22Rv1 (cell line): ENCODE results near the gene SCN3A.

Experiments used
- ZFX ChIP-seq: fragments of 450-650 bp; IDR thresholded peaks from 2 replicates; pipeline ENCODE4 v1.6.1; 2017; ENCODE audit warnings: antibody characterized with exemption, borderline replicate concordance
- TF ChIP-seq, protein P1 (sequence below): fragments of 450-650 bp; IDR thresholded peaks from 2 replicates; pipeline ENCODE4 v1.5.1; 2017; ENCODE audit warnings: mild to moderate bottlenecking

DNA sequence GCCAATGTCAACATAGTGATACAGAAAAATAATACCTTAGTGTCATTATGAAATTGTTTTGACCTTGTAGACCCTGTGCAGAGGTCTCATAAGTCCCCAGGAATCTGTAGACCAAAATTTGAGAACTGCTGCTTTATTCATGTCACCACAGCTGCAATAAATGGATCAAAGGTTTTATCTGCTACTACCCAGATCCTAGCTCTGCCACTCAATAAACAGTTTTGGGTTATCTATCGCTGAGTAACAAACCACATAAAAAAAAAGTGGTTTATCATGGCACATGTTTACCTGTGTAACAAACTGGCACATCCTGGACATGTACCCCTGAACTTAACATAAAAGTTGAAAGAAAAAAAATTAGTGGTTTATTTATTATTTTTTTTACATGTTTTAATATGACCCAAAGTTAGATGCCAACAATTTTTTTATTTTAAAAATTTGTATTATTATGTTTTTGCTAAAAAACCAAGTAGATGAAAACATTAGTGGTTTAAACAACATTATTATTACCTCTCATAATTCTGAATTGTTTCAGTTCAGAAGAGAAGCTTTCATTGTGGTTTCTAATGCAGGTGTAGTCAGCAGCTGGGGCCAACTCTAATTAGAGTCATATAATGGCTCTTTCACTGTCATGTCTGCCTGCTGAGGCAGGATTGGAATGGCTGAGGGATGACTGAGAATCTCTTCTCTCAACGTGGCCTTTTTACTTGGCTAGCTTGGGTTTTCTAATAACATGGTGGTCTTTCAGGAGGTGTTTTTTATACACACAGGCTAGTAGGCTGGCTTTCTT is 145.2 kb downstream of the SCN3A start:
- TF ChIP-seq, protein P1, sequence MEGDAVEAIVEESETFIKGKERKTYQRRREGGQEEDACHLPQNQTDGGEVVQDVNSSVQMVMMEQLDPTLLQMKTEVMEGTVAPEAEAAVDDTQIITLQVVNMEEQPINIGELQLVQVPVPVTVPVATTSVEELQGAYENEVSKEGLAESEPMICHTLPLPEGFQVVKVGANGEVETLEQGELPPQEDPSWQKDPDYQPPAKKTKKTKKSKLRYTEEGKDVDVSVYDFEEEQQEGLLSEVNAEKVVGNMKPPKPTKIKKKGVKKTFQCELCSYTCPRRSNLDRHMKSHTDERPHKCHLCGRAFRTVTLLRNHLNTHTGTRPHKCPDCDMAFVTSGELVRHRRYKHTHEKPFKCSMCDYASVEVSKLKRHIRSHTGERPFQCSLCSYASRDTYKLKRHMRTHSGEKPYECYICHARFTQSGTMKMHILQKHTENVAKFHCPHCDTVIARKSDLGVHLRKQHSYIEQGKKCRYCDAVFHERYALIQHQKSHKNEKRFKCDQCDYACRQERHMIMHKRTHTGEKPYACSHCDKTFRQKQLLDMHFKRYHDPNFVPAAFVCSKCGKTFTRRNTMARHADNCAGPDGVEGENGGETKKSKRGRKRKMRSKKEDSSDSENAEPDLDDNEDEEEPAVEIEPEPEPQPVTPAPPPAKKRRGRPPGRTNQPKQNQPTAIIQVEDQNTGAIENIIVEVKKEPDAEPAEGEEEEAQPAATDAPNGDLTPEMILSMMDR: no peak
- no peak for TF ChIP-seq ZFX
